ENCODE measurements around the gene RFTN1. TPM values are rescaled to one million over a fixed set of nuclear protein-coding genes. Genes with fewer than 3 reads are reported as not detected.
"Not testable (repeated sequence)": the region's sequence is repeated elsewhere in the genome, so short reads cannot be mapped to it uniquely, and the experiment has no call there.

RFTN1 gene
- total RNA-seq, 1 donor from 2014 or later = 6.4 TPM

GRCh38 chr3:16313886-16314645, 199.4 kb downstream of the RFTN1 start:
- DNase-seq = no peak
- Mint-ChIP-seq H3K9me3 (ENCODE audit: unreplicated experiment) (no peaks in the 10 kb centered on the region), H3K4me1 (ENCODE audit: low read depth, unreplicated experiment) (no peaks in the 10 kb centered on the region), H3K4me3 (ENCODE audit: unreplicated experiment) (no peak overlapping the region), H3K27me3 (ENCODE audit: unreplicated experiment) (peaks cover 2% of the 10 kb centered on the region), H3K36me3 (ENCODE audit: unreplicated experiment) (peaks cover 4% of the 10 kb centered on the region), H3K27ac (ENCODE audit: unreplicated experiment) (no peak overlapping the region)
- TF ChIP-seq CTCF (IDR thresholded peaks at IDR 0.05; ENCODE audit: partially characterized antibody, unreplicated experiment) = no peak

- no peak for TF ChIP-seq CTCF (IDR thresholded peaks at IDR 0.05; ENCODE audit: partially characterized antibody, unreplicated experiment)
- no peaks in the 10 kb centered on the region for H3K9me3 Mint-ChIP-seq (ENCODE audit: unreplicated experiment)
- H3K27me3 Mint-ChIP-seq (ENCODE audit: unreplicated experiment) = peaks cover 2% of the 10 kb centered on the region
- DNase-seq = no peak
- no peaks in the 10 kb centered on the region for H3K4me1 Mint-ChIP-seq (ENCODE audit: low read depth, unreplicated experiment)
- no peak overlapping the region for H3K27ac Mint-ChIP-seq (ENCODE audit: unreplicated experiment)
- H3K4me3 Mint-ChIP-seq (ENCODE audit: unreplicated experiment) = no peak overlapping the region
- peaks cover 4% of the 10 kb centered on the region for H3K36me3 Mint-ChIP-seq (ENCODE audit: unreplicated experiment)
Observed at GRCh38 chr3:16311960-16312451, 201.5 kb downstream of the RFTN1 start.

DNA sequence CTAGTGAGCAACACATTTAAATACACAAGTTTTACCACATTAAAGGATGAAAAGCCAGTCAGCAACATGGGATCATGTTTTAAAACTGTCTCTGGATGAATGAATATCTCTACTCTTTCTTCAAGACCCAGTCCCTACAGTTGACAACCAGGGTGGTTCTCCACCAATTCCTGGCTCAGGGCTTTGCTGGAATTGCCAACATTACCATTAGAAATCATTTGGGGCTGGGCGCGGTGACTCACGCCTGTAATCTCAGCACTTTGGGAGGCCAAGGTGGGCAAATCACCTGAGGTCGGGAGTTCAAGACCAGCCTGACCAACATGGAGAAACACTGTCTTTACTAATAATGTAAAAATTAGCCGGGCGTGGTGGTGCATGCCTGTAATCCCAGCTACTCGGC, 203.0 kb downstream of the RFTN1 start:
- H3K4me1 Mint-ChIP-seq (ENCODE audit: low read depth, unreplicated experiment); H3K36me3 Mint-ChIP-seq (ENCODE audit: unreplicated experiment); DNase-seq; H3K27me3 Mint-ChIP-seq (ENCODE audit: unreplicated experiment); H3K4me3 Mint-ChIP-seq (ENCODE audit: unreplicated experiment); H3K9me3 Mint-ChIP-seq (ENCODE audit: unreplicated experiment); H3K27ac Mint-ChIP-seq (ENCODE audit: unreplicated experiment): not testable (repeated sequence)

- DNase-seq = no peak
- H3K9me3 Mint-ChIP-seq (ENCODE audit: unreplicated experiment) = no peaks in the 10 kb centered on the region
- no peak overlapping the region for H3K4me3 Mint-ChIP-seq (ENCODE audit: unreplicated experiment)
- no peaks in the 10 kb centered on the region for H3K4me1 Mint-ChIP-seq (ENCODE audit: low read depth, unreplicated experiment)
- no peak overlapping the region for H3K27ac Mint-ChIP-seq (ENCODE audit: unreplicated experiment)
- H3K27me3 Mint-ChIP-seq (ENCODE audit: unreplicated experiment) = peaks cover 2% of the 10 kb centered on the region
- H3K36me3 Mint-ChIP-seq (ENCODE audit: unreplicated experiment) = peaks cover 4% of the 10 kb centered on the region
- TF ChIP-seq CTCF (IDR thresholded peaks at IDR 0.05; ENCODE audit: partially characterized antibody, unreplicated experiment) = no peak
Observed at GRCh38 chr3:16309558-16309957, 203.9 kb downstream of the RFTN1 start.

DNA sequence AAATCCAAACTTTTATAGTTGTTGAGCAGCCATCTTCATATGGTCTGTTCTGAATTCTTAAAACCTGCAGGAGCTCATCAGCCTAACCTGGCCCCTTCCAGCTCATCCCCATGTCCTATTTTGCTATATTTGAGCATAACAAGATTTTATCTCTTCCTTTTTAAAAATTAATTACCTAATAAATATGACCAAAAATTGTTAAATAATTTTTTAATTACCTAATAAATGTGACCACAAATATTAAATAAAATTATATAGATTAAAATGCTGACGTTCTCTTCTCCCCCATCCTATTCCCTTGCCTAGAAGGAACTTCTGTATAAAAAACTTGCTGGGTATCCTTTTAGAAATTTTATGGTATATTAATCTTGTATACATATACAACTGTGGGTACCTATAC, 204.8 kb downstream of the RFTN1 start:
- no peak overlapping the region for H3K4me3 Mint-ChIP-seq (ENCODE audit: unreplicated experiment)

More for the DNA sequence above, 204.8 kb downstream of the RFTN1 start:
- Mint-ChIP-seq H3K9me3 (ENCODE audit: unreplicated experiment) (no peaks in the 10 kb centered on the region), H3K4me1 (ENCODE audit: low read depth, unreplicated experiment) (no peaks in the 10 kb centered on the region), H3K36me3 (ENCODE audit: unreplicated experiment) (peaks cover 4% of the 10 kb centered on the region), H3K27ac (ENCODE audit: unreplicated experiment) (no peak overlapping the region), H3K27me3 (ENCODE audit: unreplicated experiment) (peaks cover 2% of the 10 kb centered on the region)
- no peak for DNase-seq
- no peak for TF ChIP-seq CTCF (IDR thresholded peaks at IDR 0.05; ENCODE audit: partially characterized antibody, unreplicated experiment)
